CD4-positive, alpha-beta T cell treated with Interferon gamma for 1 hour (primary cell): ENCODE data around the gene TPPP.
"Not testable (repeated sequence)": the region's sequence is repeated elsewhere in the genome, so short reads cannot be mapped to it uniquely, and the experiment has no call there.

Source experiments
- DNase-seq: peaks from one replicate; pipeline ENCODE4 v3.0.0-alpha.2; 2020

Gene TPPP

GRCh38 chr5:692529-693041 lies 567 bp downstream of the TPPP start:
- peak; percentile 37 for DNase-seq

- no peak for DNase-seq
These were observed 1.2 kb downstream of the TPPP start for GRCh38 chr5:691817-692528.

GRCh38 chr5:691049-691448 lies 2.1 kb downstream of the TPPP start:
- DNase-seq = not testable (repeated sequence)

GRCh38 chr5:690293-690692 lies 2.9 kb downstream of the TPPP start:
- not testable (repeated sequence) for DNase-seq

DNA sequence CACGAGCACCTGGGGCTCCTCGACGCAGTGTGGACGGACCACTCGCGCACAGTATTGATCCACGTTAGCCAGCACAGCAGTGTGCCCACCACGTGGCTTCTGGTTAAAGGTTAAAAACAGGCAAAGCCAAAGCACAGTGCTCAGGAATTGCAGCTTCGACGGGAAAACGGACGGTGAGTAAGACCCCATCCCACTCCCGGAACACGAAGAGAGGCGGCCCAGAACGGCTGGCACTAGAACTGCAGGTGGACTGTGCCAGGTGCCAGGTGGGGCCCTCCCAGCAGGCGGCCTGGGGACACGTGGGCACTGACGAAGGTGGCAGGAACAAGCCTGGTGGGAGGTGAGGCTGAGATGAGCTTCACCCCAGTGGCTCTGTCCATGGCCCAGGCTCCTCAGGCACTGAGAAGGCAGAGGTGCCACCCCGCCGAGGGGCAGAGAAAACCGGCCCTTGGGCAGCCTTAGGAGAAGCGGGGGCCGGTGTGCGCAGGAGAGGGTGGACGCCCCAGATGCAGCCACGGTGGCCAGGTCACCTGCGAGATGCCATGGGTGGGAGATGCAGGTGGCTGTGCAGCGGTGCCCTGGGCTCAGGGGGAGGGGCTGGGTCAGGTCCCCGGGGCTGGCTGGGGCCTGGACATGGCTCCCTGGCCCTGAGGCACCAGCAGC lies 4.7 kb downstream of the TPPP start:
- DNase-seq = not testable (repeated sequence)

GRCh38 chr5:686936-687335 lies 6.2 kb downstream of the TPPP start:
- not testable (repeated sequence) for DNase-seq

DNA sequence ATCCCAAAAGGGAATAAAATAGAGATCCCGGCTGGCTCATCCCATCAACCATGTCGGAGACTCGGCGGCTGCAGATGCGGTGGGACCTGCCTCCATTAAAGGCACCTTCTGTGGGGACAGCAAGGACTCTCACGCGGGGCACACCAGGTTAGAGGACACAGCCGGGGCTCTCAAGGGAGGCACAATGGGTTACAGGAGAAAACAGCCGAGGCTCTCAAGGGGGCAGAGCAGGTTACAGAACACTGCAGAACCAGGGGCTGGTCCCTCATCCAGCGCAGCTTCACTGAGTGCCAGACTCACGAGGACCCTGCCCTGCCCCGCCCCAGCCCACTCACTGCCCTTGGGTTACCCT lies 7.0 kb downstream of the TPPP start:
- not testable (repeated sequence) for DNase-seq

GRCh38 chr5:685262-686171 lies 7.6 kb downstream of the TPPP start:
- no peak for DNase-seq

DNA sequence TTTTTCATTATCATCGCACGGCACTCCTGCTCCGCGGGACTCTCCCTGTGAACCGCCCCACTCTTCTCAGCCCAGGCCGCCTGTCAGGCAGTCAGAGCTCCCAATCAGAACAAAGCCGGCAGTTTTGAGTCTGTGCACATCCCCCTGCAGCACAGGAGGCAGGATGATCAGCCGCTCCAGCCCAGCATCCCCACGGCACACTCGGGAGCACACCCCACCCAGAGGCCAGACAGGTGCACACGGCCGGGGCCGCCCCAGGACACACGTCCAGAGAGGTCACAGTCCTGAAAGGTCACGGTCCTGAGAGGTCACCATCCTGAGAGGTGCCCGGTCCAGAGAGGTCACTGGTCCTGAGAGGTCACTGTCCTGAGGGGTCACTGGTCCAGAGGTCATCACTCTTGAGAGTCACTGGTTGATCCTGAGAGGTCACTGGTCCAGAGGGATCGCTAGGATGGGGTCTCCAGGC lies 8.4 kb downstream of the TPPP start:
- no peak for DNase-seq

DNA sequence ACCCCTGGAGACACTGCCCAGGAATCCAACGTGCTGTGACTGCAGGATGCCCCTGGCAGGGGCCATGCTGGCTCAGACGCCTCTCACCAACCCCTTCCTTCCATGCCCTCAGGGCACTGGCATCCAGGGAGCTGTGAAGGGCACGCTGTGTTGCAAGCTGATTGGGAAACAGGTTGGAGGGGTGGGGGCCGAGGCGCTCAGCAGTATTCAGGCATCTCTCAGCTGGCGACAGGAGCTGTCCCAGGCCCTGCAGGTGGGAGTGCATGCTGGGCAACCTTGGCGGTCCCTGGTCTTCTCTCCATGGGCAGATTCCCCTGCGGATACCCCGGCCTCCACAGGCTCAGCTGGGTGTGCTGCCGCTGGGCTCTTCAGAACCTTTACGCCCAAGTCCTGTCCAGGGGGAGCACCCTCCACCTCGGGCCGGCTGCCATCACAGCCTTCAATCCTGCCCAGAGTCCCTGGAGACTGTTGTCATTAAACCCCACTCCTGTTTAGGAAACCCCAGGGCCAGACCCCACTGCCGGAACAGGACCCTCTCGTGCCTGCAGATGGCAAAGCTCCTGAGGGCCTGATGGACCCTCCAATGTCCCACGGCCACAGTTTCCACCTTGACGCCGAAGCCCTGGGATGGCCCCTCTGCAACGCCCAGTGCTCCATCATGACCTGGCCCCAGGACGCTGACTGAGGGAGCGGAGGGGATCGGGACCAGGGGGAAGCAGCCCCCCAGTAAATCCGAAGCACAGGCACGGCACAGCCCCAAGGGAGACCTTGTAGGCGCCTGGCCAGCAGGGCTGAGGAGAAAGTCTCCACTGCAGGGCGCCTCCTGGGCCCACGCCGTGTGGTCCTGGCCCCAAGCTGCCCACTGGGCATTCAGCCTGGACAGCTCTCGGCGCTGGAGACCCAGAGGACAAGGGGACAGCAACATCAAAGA lies 9.3 kb downstream of the TPPP start:
- DNase-seq = no peak

DNA sequence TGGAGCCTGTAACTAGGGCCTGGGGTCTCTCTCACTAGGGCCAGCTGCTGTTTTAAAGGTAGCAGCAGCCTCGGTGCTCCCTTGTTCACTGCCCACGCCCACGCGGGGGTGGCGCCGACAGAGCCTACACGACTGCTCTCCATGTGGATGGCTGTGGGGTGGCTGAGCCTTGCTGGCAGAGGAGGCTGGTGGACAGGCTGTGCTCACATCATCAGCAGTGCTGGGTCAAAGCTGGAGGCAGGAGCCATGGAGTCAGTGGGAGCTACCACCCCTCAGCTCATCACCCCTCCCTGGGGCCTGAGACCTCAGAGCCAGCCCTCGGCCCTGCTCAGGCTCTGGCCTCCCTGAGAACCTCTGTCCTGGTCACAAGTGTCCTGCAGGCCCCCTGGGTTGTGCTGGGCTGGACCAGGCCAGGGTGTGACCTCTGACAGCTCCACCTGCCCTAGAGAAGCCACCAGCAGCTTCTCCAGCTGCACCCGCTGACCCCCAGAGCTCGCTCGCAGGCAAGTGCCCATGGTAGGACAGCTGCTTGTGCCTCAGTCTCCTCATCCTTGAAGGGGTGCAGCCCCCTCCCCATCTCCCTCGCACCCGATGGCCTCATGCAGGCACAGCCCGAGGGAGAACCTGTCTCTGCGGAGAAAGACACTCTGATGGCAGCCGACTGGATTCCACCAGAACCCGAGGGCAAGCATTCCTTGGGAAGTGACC lies 10.3 kb downstream of the TPPP start:
- DNase-seq = not testable (repeated sequence)

DNA sequence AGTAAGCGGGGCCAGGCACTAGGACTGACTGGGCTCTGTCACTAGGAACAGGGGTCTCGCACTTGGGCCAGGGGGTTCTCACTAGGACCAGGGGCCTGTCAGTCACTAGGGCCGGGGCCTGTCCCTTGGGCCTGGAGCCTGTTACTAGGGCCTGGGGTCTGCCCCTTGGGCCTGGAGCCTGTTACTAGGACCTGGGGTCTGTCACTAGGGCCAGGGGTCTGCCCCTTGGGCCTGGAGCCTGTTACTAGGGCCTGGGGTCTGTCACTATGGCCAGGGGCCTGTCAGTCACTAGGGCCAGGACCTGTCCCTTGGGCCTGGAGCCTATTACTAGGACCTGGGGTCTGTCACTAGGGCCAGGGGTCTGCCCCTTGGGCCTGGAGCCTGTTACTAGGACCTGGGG lies 10.9 kb downstream of the TPPP start:
- not testable (repeated sequence) for DNase-seq

- not testable (repeated sequence) for DNase-seq
These were observed 11.6 kb downstream of the TPPP start for GRCh38 chr5:681317-682191.

DNA sequence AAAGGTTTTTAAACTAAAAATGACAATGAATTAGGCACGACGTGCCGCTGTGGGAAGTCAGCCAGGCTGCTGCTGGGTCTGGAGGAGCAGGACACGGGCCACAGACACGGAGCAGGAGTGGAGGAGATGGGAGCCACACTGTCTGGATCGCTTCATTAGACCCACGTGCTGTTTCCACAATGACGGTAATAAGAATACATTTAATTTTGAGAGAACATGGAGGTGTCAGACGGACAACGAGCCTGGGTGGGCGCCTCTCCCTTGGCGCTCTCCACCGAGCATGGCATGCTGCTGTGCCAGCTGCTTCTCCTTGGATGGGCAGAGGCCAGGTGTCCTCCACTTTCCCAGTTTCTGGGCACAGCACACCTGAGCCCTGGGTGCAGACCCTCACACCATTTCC lies 12.3 kb downstream of the TPPP start:
- not testable (repeated sequence) for DNase-seq

DNA sequence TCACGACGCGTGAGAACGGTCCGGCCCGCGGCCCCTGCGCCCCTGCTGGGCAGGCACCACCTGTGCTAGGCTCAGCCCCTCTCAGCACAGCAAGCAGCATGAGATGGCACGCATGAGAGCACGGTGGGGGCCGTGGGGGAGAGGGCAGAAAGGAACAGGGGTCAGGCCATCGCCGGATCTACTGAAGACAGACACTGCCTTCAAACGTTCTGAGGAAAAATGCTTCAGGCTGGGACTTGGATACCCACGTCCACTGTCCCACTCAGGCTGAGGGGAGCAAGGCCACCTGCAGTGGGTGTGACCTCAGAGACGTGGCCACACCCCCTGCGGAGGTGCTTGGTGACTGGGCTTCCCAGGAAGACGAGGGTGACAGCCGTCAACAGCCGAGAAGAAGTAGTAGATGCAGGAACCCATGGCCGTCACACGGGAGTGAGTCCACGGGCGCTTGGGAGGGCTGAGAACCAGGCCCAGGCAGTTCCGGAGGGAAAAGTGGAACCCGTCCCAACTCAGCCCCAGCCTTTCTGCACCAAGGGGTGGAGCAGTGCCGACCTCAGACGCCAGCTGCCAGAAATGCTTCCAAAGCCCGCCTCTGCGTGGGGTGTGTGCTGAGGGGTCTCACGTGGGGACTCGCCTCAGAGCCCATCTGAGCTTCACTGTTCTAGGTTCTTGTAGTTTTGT lies 12.9 kb downstream of the TPPP start:
- not testable (repeated sequence) for DNase-seq

GRCh38 chr5:679166-679895 lies 13.8 kb downstream of the TPPP start:
- not testable (repeated sequence) for DNase-seq

- not testable (repeated sequence) for DNase-seq
These were observed 14.6 kb downstream of the TPPP start for GRCh38 chr5:678521-678920.

GRCh38 chr5:677131-678101 lies 15.7 kb downstream of the TPPP start:
- no peak for DNase-seq
